DND-41 (cell line): ENCODE results near the gene LRRFIP2.

Experiments
- CTCF ChIP-seq: IDR thresholded peaks from 2 replicates; pipeline ENCODE4 v1.5.1; 2012; ENCODE audit warnings: borderline replicate concordance, low read length, moderate library complexity, mild to moderate bottlenecking; ENCODE audit not compliant: poor library complexity, severe bottlenecking; ENCODE audit errors: extremely low read depth
- EZH2 ChIP-seq: IDR thresholded peaks from 3 replicates; pipeline ENCODE4 v1.6.1; 2012; ENCODE audit warnings: borderline replicate concordance, low read depth, mild to moderate bottlenecking, moderate library complexity, low read length, inconsistent platforms; ENCODE audit not compliant: severe bottlenecking

GRCh38 chr3:37223576-37223975 lies 49.2 kb upstream of the LRRFIP2 start:
- TF ChIP-seq CTCF (no peak), EZH2 (no peak)
